Activated T-helper 1 cell treated with anti-CD3 and anti-CD28 coated beads, Interleukin-12 subunit alpha, Interleukin-12 subunit beta, Interleukin-2, Interleukin-4 antibody, amounts not matched to agents 30 ng/mL and 10 ng/mL and 1 ng/mL, durations not matched to agents 14 hours and 24 hours and 36 hours (primary cell): ENCODE data around the gene DNM1. TPM values are rescaled to one million over a fixed set of nuclear protein-coding genes. Genes with fewer than 3 reads are reported as not detected.
A peak's percentile ranks its signal among the peaks of the same experiment; 100 is the strongest.

Experiments
- DNase-seq: peaks from one replicate; pipeline ENCODE4 v3.0.0; 2021; ENCODE audit warnings: low spot score
- H3K27ac Mint-ChIP-seq: one replicate; pipeline ENCODE4 v1.8.0; 2021; ENCODE audit warnings: mild to moderate bottlenecking, mixed read lengths
- H3K27me3 Mint-ChIP-seq: one replicate; pipeline ENCODE4 v1.8.0; 2022; ENCODE audit warnings: mild to moderate bottlenecking, moderate library complexity, mixed read lengths; ENCODE audit not compliant: insufficient read depth
- H3K36me3 Mint-ChIP-seq: one replicate; pipeline ENCODE4 v1.8.0; 2021; ENCODE audit warnings: low read depth, mixed read lengths
- H3K4me1 Mint-ChIP-seq: one replicate; pipeline ENCODE4 v1.8.0; 2021; ENCODE audit warnings: low read depth, mixed read lengths
- H3K4me3 Mint-ChIP-seq: one replicate; pipeline ENCODE4 v1.8.0; 2021; ENCODE audit warnings: mild to moderate bottlenecking, moderate library complexity, mixed read lengths
- H3K9me3 Mint-ChIP-seq: one replicate; pipeline ENCODE4 v1.8.0; 2021; ENCODE audit warnings: mixed read lengths
- intact Hi-C: fragments of 100-400 bp; cut with micrococcal nuclease; formaldehyde crosslinking; loops from one replicate; pipeline ENCODE4 v1.15.1; 2024
- total RNA-seq: library from RNA; stranded (reverse); gene quantifications from 2 replicates; pipeline ENCODE4 v1.2.3, GENCODE V29; 2022

DNM1 gene
- total RNA-seq, 1 donor from 2014 or later = 1.4 TPM

DNA sequence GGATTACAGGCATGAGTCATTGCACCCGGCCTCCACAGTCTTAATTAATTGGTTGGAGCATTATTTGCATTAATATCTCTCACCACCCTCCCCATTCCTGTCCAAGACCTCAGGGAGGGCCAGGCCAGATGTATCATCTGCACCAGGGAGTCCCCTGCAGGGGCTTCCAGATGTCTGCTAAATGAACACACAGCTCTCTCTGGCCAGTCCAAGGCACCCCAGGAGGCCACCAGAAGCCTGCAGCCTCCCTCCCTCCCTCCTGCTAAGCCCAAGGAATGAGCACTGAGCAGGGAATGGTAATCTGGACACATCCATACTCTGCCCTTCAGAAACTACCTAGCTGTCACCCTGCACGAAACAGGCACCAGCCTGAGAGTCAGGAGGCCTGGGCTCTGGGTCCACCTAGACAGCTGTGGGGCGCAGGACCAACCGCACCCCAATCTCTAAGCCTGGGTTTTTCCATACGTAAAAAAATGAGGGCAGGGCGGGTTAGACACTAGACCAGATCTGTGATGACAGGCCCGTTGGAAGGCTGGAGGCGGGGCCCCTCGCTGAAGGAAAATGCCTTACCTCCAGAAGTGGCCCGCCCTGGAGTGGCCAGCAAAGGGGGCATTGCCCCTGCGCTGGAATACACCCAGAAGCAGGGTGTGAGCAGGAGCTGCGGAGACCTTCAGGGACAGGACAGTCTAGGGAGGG, 20.1 kb upstream of the DNM1 start:
- Mint-ChIP-seq H3K36me3 (peaks cover 44% of the 10 kb centered on the region), H3K4me1 (peaks cover 7% of the 10 kb centered on the region), H3K27ac (no peak overlapping the region), H3K9me3 (no peaks in the 10 kb centered on the region), H3K4me3 (no peak overlapping the region), H3K27me3 (no peaks in the 10 kb centered on the region)
- DNase-seq = no peak
- intact Hi-C loops = no loop called here

DNA sequence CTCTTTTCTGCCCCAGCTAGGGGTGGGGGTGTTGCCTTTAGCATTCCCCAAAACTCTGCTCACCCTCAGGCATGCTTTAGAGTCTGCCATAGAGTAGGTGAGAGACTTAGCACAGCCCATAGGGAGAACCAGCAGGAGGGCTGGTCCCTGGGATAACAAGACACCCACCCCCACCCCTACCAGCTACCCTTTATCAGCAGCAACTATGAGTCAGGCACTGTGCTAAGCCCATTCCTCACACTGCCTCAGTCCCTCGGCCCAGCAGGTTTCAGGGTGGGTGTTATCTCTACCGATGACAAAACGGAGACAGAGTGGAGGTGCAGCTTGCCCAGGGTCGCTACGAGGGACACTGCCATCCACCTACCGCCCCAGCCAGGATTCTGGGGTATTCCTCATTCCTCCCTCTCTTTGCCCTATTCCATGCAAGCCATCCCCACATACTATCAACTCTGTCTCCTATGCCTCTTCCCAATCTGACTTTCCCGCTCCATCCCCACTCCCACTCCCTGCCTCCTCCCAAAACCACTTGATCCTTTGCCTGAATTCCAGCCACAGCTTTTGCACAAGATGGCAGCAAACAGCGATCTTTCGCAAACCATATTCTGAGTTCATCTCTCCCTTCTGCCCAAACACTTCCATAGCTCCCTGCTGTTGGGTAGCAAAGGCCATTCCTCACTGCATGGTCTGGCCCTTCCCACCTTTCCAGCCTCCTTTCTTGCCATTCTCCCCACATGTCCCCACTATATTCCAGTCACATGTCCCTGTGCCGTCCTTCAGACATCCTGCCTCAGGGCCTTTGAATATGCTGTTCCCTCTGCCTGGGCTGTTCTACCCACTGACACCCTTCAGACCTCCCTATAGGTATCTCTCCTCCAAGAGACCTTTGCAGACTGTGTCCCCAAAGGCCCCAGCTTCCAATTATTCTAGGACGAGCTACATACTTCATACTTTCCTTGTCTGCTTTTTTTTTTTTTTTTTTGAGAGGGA, 16.9 kb upstream of the DNM1 start:
- Mint-ChIP-seq H3K9me3 (no peaks in the 10 kb centered on the region), H3K4me1 (peaks cover 28% of the 10 kb centered on the region), H3K4me3 (no peak overlapping the region), H3K36me3 (peaks cover 34% of the 10 kb centered on the region), H3K27me3 (no peaks in the 10 kb centered on the region), H3K27ac (no peak overlapping the region)
- intact Hi-C loops = no loop called here
- no peak for DNase-seq

DNA sequence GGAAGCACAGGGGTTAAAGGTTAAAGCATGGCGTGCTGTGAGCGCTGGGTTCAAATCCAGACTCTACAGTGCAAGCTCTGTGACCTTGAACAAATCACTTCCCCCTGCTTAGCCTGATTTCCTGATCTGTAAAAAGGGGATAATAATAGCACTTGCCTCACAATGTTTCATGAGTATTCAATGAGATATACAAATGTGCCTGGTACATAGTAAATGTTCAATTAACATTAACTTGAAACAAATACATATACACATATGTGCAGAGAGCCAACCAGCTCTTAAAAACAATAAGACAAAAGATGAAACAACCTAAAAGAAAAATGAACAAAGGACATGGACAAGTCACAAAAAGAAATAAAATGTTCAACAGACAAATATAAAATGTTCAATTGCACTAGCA, 15.8 kb upstream of the DNM1 start:
- H3K27me3 Mint-ChIP-seq = no peaks in the 10 kb centered on the region
- H3K9me3 Mint-ChIP-seq = no peaks in the 10 kb centered on the region
- no peak for DNase-seq
- H3K36me3 Mint-ChIP-seq = peaks cover 27% of the 10 kb centered on the region
- intact Hi-C loops = no loop called here
- H3K27ac Mint-ChIP-seq = no peak overlapping the region
- H3K4me3 Mint-ChIP-seq = no peak overlapping the region
- H3K4me1 Mint-ChIP-seq = peaks cover 28% of the 10 kb centered on the region

DNA sequence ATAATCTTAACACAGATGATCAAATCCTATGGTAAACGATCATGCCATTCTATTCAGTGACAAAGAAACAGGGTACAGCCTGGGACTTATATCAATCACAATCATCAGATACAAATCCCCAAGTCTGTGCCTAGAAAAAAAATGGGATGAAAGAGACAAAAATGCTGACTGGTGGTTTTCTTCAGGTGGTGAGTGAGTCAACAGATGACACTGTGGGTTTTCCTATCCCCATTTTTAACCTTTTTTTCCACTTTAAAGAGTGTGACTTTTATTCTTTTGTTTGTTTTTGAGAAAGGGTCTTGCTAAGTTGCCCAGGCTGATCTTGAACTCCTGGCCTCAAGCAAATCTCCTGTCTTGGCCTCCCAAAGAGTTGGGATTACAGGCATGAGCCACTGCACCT, 15.0 kb upstream of the DNM1 start:
- H3K4me1 Mint-ChIP-seq = peaks cover 28% of the 10 kb centered on the region
- DNase-seq = no peak
- peak overlapping the region; percentile 61 for H3K4me3 Mint-ChIP-seq
- peaks cover 25% of the 10 kb centered on the region for H3K36me3 Mint-ChIP-seq
- peak overlapping the region; percentile 71 for H3K27ac Mint-ChIP-seq
- intact Hi-C loops = no loop called here
- H3K9me3 Mint-ChIP-seq = no peaks in the 10 kb centered on the region
- no peaks in the 10 kb centered on the region for H3K27me3 Mint-ChIP-seq

DNA sequence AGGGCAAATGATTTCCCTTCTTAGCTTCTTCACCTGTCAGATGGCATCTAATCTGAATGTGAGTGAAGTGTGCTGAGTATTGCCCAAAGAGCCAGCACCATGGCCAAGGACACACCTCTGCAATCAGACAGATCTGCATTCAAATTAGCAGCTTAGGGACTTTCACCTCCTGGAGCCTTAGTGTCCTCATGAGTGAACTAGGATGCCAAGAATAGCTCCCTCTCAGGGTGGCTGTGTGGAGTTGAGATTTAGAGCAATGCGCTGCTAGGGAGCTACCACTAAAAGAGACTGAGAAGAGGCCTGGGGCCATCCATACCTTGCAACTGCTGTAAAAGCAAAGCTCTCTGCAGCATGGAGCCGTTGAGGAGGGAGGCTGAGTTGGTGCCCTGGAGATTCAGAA, 13.2 kb upstream of the DNM1 start:
- Mint-ChIP-seq H3K4me3 (peak overlapping the region; percentile 98), H3K27me3 (no peaks in the 10 kb centered on the region), H3K9me3 (no peaks in the 10 kb centered on the region), H3K27ac (peak overlapping the region; percentile 88), H3K36me3 (peaks cover 22% of the 10 kb centered on the region), H3K4me1 (peaks cover 23% of the 10 kb centered on the region)
- DNase-seq = no peak
- intact Hi-C loops = loop anchor here (2.0 to 5.0 kb wide), 2 partner anchors 61 to 123 kb away; partner anchors contain the start of genes NAIF1 and SLC25A25

DNA sequence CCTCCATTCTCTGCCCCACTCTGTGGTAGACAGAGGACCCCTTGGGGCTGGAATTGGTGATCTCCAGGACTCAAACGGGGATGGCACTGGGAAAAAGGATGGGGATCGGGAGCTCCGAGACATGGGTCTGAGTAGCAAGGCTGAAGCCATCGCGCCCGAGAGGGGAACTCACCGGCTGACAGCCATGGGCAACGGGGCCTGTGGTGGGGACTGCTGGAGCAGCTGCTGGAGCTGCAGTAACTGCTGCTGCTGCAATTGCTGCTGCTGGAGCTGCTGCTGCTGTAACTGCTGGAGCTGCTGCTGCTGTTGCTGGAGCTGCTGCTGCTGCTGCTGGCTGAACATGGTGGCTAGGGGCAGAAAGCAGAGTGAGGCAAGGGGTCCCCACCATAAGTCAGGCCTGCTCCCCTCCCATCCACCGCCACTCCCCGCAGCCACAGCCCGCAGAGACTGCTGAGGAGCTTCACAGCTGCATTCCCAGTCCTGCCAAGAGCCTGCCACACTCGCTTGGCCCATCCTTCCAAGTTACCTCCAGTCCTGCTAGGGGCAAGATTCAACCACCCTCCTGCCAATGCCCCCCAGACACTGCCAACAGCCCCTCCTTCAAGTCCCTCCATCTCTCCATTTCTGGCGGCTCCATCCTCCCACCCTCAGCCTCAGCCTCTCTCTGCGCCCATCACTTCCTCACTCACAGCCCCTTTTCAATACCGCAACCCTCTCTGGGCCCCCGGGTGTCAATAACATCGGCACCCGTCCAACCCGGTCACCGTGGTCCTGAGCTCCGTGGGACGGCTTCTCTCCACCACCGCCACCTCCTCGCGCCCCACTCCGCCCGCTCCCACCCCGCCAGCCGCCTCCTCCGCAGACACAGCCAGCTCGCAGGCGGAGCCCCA, 12.4 kb upstream of the DNM1 start:
- DNase-seq = no peak
- no peaks in the 10 kb centered on the region for H3K27me3 Mint-ChIP-seq
- peaks cover 20% of the 10 kb centered on the region for H3K36me3 Mint-ChIP-seq
- intact Hi-C loops = loop anchor here (1.0 to 5.0 kb wide), 7 partner anchors 13 to 151 kb away; partner anchors contain the start of genes BBLN, COQ4, DNM1 and NAIF1
- H3K4me1 Mint-ChIP-seq = peaks cover 23% of the 10 kb centered on the region
- peak overlapping the region; percentile 98 for H3K4me3 Mint-ChIP-seq
- no peaks in the 10 kb centered on the region for H3K9me3 Mint-ChIP-seq
- H3K27ac Mint-ChIP-seq = peak overlapping the region; percentile 96

DNA sequence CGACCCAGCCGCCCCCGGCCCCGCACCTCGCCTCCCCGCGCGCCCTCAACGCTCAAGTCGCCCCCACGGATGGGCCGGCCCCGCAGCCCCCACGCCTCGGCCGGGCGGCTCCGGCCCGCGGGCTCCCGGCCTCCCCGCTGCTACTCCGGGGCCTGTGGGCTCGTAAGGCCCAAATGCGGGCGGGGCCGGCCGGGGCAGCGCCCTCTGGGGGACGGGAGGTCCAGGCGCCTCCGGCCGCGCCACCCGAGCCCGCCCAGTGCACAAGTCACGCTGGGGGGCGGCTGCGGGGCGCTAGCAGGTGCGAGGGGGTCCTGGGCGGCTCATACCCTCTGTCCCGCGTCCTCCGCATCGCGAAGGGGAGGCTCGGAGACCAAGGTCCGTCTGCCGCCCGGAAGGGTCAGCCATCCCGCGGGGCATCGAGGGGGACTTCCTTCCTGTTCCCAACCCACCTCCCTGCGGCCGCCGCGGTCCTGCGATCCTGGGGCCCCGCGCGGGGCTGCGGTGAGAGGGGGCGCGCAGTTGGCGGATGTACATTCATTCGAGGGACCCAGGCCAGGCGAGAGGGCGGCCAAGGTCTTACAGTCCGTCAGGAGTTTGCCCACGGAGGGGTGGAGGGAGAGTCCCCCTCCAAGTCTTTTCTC, 11.7 kb upstream of the DNM1 start, which contains the start of gene CIZ1:
Gene CIZ1, minus strand, starts transcription at position 167 of the 641 bp plus-strand sequence. CDS start 715 bp downstream, outside the sequence.
- peaks cover 23% of the 10 kb centered on the region for H3K4me1 Mint-ChIP-seq
- intact Hi-C loops = loop anchor here (1.0 to 5.0 kb wide), 7 partner anchors 12 to 150 kb away; partner anchors contain the start of genes BBLN, COQ4, DNM1 and NAIF1
- H3K27ac Mint-ChIP-seq = peak within 1 kb of the TSS; percentile 96
- DNase-seq = peak; percentile 69
- peak within 1 kb of the TSS; percentile 98 for H3K4me3 Mint-ChIP-seq
- peaks cover 20% of the 10 kb centered on the region for H3K36me3 Mint-ChIP-seq
- H3K27me3 Mint-ChIP-seq = no peaks in the 10 kb centered on the region
- H3K9me3 Mint-ChIP-seq = no peaks in the 10 kb centered on the region

DNA sequence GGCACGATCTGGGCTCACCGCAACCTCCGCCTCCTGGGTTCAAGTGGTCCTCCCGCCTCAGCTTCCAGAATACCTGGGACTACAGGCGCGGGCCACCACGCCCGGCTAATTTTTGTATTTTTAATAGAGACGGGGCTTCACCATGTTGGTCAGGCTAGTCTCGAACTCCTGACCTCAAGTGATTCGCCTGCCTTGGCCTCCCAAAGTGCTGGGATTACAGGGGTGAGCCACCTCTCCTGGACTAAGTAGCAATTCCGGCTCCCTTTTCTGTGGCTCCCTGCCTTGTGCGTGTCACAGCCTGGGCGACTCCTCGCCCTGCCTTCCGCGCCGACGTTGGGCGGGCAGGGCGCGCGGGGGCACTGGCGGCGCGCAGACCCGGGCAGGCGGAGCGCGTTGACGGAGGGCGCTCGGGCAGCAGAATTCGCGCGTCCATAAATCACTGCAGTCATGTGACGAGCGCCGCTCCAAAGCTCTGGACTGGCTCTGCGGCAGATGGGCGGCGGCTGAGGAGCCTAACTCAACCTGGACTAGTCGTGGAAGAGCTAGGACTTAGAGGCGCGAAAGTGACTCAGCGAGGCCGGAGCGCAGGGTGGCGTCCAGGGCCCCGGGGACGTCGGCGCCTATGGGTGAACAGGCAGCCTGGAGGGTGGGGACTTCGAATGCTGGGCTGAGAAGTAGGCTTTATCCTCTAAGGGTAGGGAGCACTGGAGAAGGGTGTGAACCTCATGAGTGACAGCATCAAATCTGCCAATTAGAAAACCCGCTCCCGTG, 10.4 kb upstream of the DNM1 start:
- peaks cover 17% of the 10 kb centered on the region for H3K36me3 Mint-ChIP-seq
- H3K4me3 Mint-ChIP-seq = peak overlapping the region; percentile 19
- DNase-seq = peak; percentile 37
- no peaks in the 10 kb centered on the region for H3K9me3 Mint-ChIP-seq
- no peak overlapping the region for H3K27ac Mint-ChIP-seq
- H3K4me1 Mint-ChIP-seq = peaks cover 23% of the 10 kb centered on the region
- H3K27me3 Mint-ChIP-seq = no peaks in the 10 kb centered on the region
- intact Hi-C loops = loop anchor here (5.0 kb wide), 1 partner anchor 125 kb away; the partner anchor contains the start of genes NAIF1 and SLC25A25

DNA sequence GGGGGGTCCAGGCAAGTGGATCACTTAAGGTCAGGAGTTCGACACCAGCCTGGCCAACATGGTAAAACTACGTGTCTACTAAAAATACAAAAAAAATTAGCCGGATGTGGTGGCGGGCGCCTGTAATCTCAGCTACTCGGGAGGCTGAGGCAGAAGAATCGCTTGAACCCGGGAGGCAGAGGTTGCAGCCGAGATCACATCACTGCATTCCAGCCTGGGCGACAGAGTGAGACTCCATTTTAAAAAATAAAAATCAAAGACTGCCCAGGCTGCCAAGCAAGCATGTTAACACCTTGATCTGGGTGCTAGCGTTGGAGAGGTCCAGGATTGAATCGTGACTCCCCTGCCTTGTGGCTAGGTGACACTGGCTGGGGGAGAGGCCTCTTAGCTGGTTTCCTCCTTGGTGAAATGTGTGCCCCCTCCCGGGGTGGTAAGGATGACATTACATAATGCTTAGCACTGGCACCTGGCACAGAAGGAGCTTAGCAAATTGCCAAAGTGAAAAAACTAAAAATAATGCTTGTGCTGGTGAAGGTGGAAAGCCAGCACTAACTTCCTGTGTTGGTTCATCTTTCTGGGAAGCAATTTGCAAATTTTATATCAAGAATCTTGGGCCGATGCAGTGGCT, 9.6 kb upstream of the DNM1 start:
- peaks cover 17% of the 10 kb centered on the region for H3K4me1 Mint-ChIP-seq
- intact Hi-C loops = loop anchor here (5.0 kb wide), 1 partner anchor 126 kb away; the partner anchor contains the start of genes NAIF1 and SLC25A25
- no peaks in the 10 kb centered on the region for H3K9me3 Mint-ChIP-seq
- no peak overlapping the region for H3K4me3 Mint-ChIP-seq
- H3K36me3 Mint-ChIP-seq = peaks cover 11% of the 10 kb centered on the region
- H3K27ac Mint-ChIP-seq = no peak overlapping the region
- no peak for DNase-seq
- H3K27me3 Mint-ChIP-seq = no peaks in the 10 kb centered on the region

DNA sequence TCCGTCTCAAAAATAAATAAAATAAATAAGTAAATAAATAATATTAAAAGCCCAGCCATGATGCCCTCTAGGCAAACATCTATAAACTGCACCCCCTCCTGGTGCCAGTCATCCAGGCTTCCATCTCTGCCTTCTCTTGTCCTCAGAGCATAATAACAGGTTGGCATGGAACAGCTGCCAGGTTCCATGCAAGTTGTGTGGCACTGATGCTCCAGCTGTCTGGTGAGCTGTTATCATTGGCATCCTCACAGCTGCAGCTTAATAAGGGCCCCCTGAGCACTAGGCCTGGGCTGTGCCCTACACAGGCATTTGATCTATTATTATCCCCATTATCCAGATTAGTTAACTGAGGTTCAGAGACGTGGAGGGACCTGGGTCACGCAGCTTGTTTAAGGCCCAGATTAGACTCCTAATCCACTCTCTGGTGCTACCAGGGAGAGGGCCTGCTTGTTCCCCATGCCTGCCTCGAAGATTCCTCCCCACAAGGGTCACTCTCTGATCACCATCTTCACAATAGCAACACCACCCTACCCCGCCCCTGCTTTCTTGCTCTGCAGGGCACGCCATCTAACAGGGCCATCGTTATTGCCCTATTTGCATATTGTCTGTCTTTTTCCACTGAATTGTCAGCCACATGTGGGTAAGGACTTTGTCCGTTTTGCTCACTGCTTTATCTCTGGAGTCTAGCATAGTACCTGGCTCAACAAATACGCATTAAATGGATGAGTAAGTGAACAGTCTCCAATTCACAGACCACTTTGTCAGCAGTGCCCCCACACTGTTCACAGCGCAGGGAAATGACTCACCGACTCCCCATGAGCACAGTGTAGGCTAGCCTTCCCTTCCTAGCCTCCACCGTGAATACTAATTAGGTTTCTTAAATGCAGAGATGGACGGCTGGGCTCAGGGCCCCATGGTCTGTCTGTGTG, 1.5 kb upstream of the DNM1 start:
- Mint-ChIP-seq H3K36me3 (peaks cover 2% of the 10 kb centered on the region), H3K27me3 (peaks cover 18% of the 10 kb centered on the region), H3K4me1 (peaks cover 21% of the 10 kb centered on the region), H3K9me3 (no peaks in the 10 kb centered on the region), H3K4me3 (no peak overlapping the region), H3K27ac (no peak overlapping the region)
- intact Hi-C loops = loop anchor here (5.0 kb wide), 2 partner anchors 76 to 351 kb away; partner anchors contain the start of genes GOLGA2, SPTAN1 and SWI5
- DNase-seq = no peak
